DND-41 (cell line): Measurements from ENCODE around the gene FLNB.

Source experiments
- ATAC-seq: fragments of 200-7000 bp; cut with Tn5 transposase; 3 replicates; pipeline ENCODE4 v1.9.1; 2021; ENCODE audit warnings: low read depth; ENCODE audit not compliant: insufficient read depth
- DNase-seq: peaks from one replicate; pipeline ENCODE4 v3.0.0-alpha.2; 2020
- H2AFZ ChIP-seq: 2 replicates; pipeline ENCODE4 v1.6.0; 2012; ENCODE audit warnings: low read depth, low read length
- H3K27ac ChIP-seq: 2 replicates; pipeline ENCODE4 v1.5.1; 2012; ENCODE audit warnings: low read length, inconsistent platforms
- H3K27me3 ChIP-seq: fragments of 200-600 bp; sonication (generic); 2 replicates; pipeline ENCODE4 v1.6.0; 2012; ENCODE audit warnings: low read length, mild to moderate bottlenecking, inconsistent platforms; ENCODE audit not compliant: insufficient read depth, poor library complexity
- H3K36me3 ChIP-seq: 2 replicates; pipeline ENCODE4 v1.5.1; 2012; ENCODE audit warnings: low read length, inconsistent platforms; ENCODE audit not compliant: insufficient read depth
- H3K4me1 ChIP-seq: 2 replicates; pipeline ENCODE4 v1.5.1; 2012; ENCODE audit warnings: mild to moderate bottlenecking, low read length; ENCODE audit not compliant: insufficient read depth
- H3K4me2 ChIP-seq: 2 replicates; pipeline ENCODE4 v1.6.0; 2012; ENCODE audit warnings: mild to moderate bottlenecking, moderate library complexity, low read length, inconsistent platforms; ENCODE audit not compliant: insufficient read depth
- H3K4me3 ChIP-seq, 2 experiments: fragments of 200-600 bp in 1 of 2; shearing (Covaris generic) in 1 of 2; 2 replicates each; pipeline ENCODE4 v1.5.1; 2012 to 2016; ENCODE audit warnings: inconsistent platforms in 2 of 2, low read length in 2 of 2, mild to moderate bottlenecking in 2 of 2, low read depth in 1 of 2, moderate library complexity in 1 of 2
- H3K79me2 ChIP-seq: 2 replicates; pipeline ENCODE4 v1.6.0; 2012; ENCODE audit warnings: low read length, inconsistent platforms; ENCODE audit not compliant: insufficient read depth
- H3K9ac ChIP-seq: 2 replicates; pipeline ENCODE4 v1.6.0; 2012; ENCODE audit warnings: low read depth, mild to moderate bottlenecking, inconsistent platforms, low read length, moderate library complexity
- H3K9me3 ChIP-seq: 2 replicates; pipeline ENCODE4 v1.5.1; 2012; ENCODE audit warnings: low read length, moderate library complexity, mild to moderate bottlenecking, inconsistent platforms; ENCODE audit not compliant: insufficient read depth, severe bottlenecking
- H4K20me1 ChIP-seq: 2 replicates; pipeline ENCODE4 v1.6.0; 2012; ENCODE audit warnings: low read length; ENCODE audit not compliant: insufficient read depth
- CTCF ChIP-seq: IDR thresholded peaks from 2 replicates; pipeline ENCODE4 v1.5.1; 2012; ENCODE audit warnings: borderline replicate concordance, low read length, moderate library complexity, mild to moderate bottlenecking; ENCODE audit not compliant: poor library complexity, severe bottlenecking; ENCODE audit errors: extremely low read depth
- EZH2 ChIP-seq: IDR thresholded peaks from 3 replicates; pipeline ENCODE4 v1.6.1; 2012; ENCODE audit warnings: borderline replicate concordance, low read depth, mild to moderate bottlenecking, moderate library complexity, low read length, inconsistent platforms; ENCODE audit not compliant: severe bottlenecking

Gene FLNB

GRCh38 chr3:58111513-58112184 lies 103.4 kb downstream of the FLNB start:
- no peak for DNase-seq
- H3K4me3 ChIP-seq = no peak overlapping the region
- no peaks in the 10 kb centered on the region for H3K79me2 ChIP-seq
- H3K36me3 ChIP-seq = peaks cover 92% of the 10 kb centered on the region
- no peak overlapping the region for H3K27ac ChIP-seq
- H3K4me2 ChIP-seq = no peak overlapping the region
- no peak for ATAC-seq
- H3K9me3 ChIP-seq = no peaks in the 10 kb centered on the region
- H3K9ac ChIP-seq = no peak overlapping the region
- H2AFZ ChIP-seq = no peak overlapping the region
- H3K4me1 ChIP-seq = no peaks in the 10 kb centered on the region
- no peaks in the 10 kb centered on the region for H3K27me3 ChIP-seq
- TF ChIP-seq CTCF = no peak
- TF ChIP-seq EZH2 = no peak
- H4K20me1 ChIP-seq = no peaks in the 10 kb centered on the region

GRCh38 chr3:58112185-58112535 lies 103.9 kb downstream of the FLNB start:
- TF ChIP-seq EZH2 (no peak), CTCF (no peak)
- no peaks in the 10 kb centered on the region for H3K9me3 ChIP-seq
- no peaks in the 10 kb centered on the region for H4K20me1 ChIP-seq
- H3K27me3 ChIP-seq = no peaks in the 10 kb centered on the region
- ATAC-seq (no peak), DNase-seq (no peak)
- no peak overlapping the region for H3K4me2 ChIP-seq
- no peak overlapping the region for H2AFZ ChIP-seq
- no peak overlapping the region for H3K4me3 ChIP-seq
- H3K4me1 ChIP-seq = no peaks in the 10 kb centered on the region
- no peaks in the 10 kb centered on the region for H3K79me2 ChIP-seq
- peaks cover 92% of the 10 kb centered on the region for H3K36me3 ChIP-seq
- H3K9ac ChIP-seq = no peak overlapping the region
- no peak overlapping the region for H3K27ac ChIP-seq

GRCh38 chr3:58115175-58115574 lies 107.0 kb downstream of the FLNB start:
- Histone ChIP-seq H4K20me1 (no peaks in the 10 kb centered on the region), H2AFZ (no peak overlapping the region), H3K79me2 (no peaks in the 10 kb centered on the region), H3K27me3 (no peaks in the 10 kb centered on the region), H3K4me2 (no peak overlapping the region), H3K27ac (no peak overlapping the region), H3K9ac (no peak overlapping the region), H3K4me3 (no peak overlapping the region), H3K4me1 (no peaks in the 10 kb centered on the region), H3K9me3 (no peaks in the 10 kb centered on the region), H3K36me3 (peaks cover 93% of the 10 kb centered on the region)
- DNase-seq = no peak
- no peak for TF ChIP-seq CTCF
- no peak for TF ChIP-seq EZH2
- ATAC-seq = no peak
